SU-DHL-6 (cell line): ENCODE results near the gene FRMD8.

Source experiments
- EZH2phosphoT487 ChIP-seq: fragments of 200-600 bp; sonication (generic), shearing (Covaris generic); conservative IDR thresholded peaks from 2 replicates; pipeline ENCODE4 v1.6.1; 2018; ENCODE audit warnings: mild to moderate bottlenecking, antibody characterized with exemption, low read length, moderate library complexity, mixed read lengths
- TF ChIP-seq, protein P1 (sequence below): fragments of 200-600 bp; sonication (generic); IDR thresholded peaks from one replicate; pipeline ENCODE4 v1.5.1; 2017; ENCODE audit warnings: antibody characterized with exemption, mild to moderate bottlenecking, low read length, moderate library complexity; ENCODE audit not compliant: insufficient read depth, poor library complexity, severe bottlenecking

GRCh38 chr11:65399845-65400244 lies 13.4 kb downstream of the FRMD8 start:
- TF ChIP-seq, protein P1, sequence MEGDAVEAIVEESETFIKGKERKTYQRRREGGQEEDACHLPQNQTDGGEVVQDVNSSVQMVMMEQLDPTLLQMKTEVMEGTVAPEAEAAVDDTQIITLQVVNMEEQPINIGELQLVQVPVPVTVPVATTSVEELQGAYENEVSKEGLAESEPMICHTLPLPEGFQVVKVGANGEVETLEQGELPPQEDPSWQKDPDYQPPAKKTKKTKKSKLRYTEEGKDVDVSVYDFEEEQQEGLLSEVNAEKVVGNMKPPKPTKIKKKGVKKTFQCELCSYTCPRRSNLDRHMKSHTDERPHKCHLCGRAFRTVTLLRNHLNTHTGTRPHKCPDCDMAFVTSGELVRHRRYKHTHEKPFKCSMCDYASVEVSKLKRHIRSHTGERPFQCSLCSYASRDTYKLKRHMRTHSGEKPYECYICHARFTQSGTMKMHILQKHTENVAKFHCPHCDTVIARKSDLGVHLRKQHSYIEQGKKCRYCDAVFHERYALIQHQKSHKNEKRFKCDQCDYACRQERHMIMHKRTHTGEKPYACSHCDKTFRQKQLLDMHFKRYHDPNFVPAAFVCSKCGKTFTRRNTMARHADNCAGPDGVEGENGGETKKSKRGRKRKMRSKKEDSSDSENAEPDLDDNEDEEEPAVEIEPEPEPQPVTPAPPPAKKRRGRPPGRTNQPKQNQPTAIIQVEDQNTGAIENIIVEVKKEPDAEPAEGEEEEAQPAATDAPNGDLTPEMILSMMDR: no peak
- TF ChIP-seq EZH2phosphoT487: no peak
